Measurements from ENCODE around the gene S100A12.

Gene S100A12

GRCh38 chr1:153357853-153358690 lies 17.3 kb downstream of the S100A12 start, which contains the start of gene S100A9:
Gene S100A9 (plus strand): TSS chr1:153357854. CDS start chr1:153358284, 430 bp downstream.
- Histone ChIP-seq H3K9ac (ENCODE audit: low read length) (no peak within 1 kb of the TSS), H3K4me3 (ENCODE audit: low read depth, low read length) (no peak within 1 kb of the TSS), H3K9me3 (ENCODE audit: control insufficient read depth, insufficient read depth, low read depth, low read length) (no peaks in the 10 kb centered on the region), H3K36me3 (ENCODE audit: control insufficient read depth, insufficient read depth, low read length) (no peaks in the 10 kb centered on the region), H3K27me3 (ENCODE audit: control insufficient read depth, insufficient read depth, low read length) (no peaks in the 10 kb centered on the region), H3K4me1 (ENCODE audit: control insufficient read depth, insufficient read depth, low read length) (no peaks in the 10 kb centered on the region), H3K27ac (ENCODE audit: low read depth, low read length) (no peak within 1 kb of the TSS)

- no peaks in the 10 kb centered on the region for H3K27me3 ChIP-seq (ENCODE audit: control insufficient read depth, insufficient read depth, low read length)
- no peaks in the 10 kb centered on the region for H3K9me3 ChIP-seq (ENCODE audit: control insufficient read depth, insufficient read depth, low read depth, low read length)
- no peaks in the 10 kb centered on the region for H3K36me3 ChIP-seq (ENCODE audit: control insufficient read depth, insufficient read depth, low read length)
- H3K27ac ChIP-seq (ENCODE audit: low read depth, low read length), result no peak overlapping the region
- H3K4me1 ChIP-seq (ENCODE audit: control insufficient read depth, insufficient read depth, low read length), result no peaks in the 10 kb centered on the region
- no peak overlapping the region for H3K4me3 ChIP-seq (ENCODE audit: low read depth, low read length)
- no peak overlapping the region for H3K9ac ChIP-seq (ENCODE audit: low read length)
Observed at GRCh38 chr1:153357076-153357852, 18.2 kb downstream of the S100A12 start.

GRCh38 chr1:153356392-153357075 lies 18.9 kb downstream of the S100A12 start:
- H3K36me3 ChIP-seq (ENCODE audit: control insufficient read depth, insufficient read depth, low read length), result no peaks in the 10 kb centered on the region
- H3K4me1 ChIP-seq (ENCODE audit: control insufficient read depth, insufficient read depth, low read length), result no peaks in the 10 kb centered on the region
- H3K9ac ChIP-seq (ENCODE audit: low read length), result no peak overlapping the region
- no peak overlapping the region for H3K27ac ChIP-seq (ENCODE audit: low read depth, low read length)
- H3K9me3 ChIP-seq (ENCODE audit: control insufficient read depth, insufficient read depth, low read depth, low read length), result no peaks in the 10 kb centered on the region
- no peak overlapping the region for H3K4me3 ChIP-seq (ENCODE audit: low read depth, low read length)
- no peaks in the 10 kb centered on the region for H3K27me3 ChIP-seq (ENCODE audit: control insufficient read depth, insufficient read depth, low read length)

- H3K27ac ChIP-seq (ENCODE audit: low read depth, low read length), result no peak overlapping the region
- no peak overlapping the region for H3K4me3 ChIP-seq (ENCODE audit: low read depth, low read length)
- no peaks in the 10 kb centered on the region for H3K9me3 ChIP-seq (ENCODE audit: control insufficient read depth, insufficient read depth, low read depth, low read length)
- peaks cover 6% of the 10 kb centered on the region; the same call in 1 of the 2 replicates for H3K27me3 ChIP-seq (ENCODE audit: control insufficient read depth, insufficient read depth, low read length)
- H3K9ac ChIP-seq (ENCODE audit: low read length), result no peak overlapping the region
- no peaks in the 10 kb centered on the region for H3K36me3 ChIP-seq (ENCODE audit: control insufficient read depth, insufficient read depth, low read length)
- no peaks in the 10 kb centered on the region for H3K4me1 ChIP-seq (ENCODE audit: control insufficient read depth, insufficient read depth, low read length)
Observed at GRCh38 chr1:153355445-153356071, 19.9 kb downstream of the S100A12 start.

GRCh38 chr1:153354515-153355193 lies 20.8 kb downstream of the S100A12 start:
- no peak overlapping the region for H3K4me3 ChIP-seq (ENCODE audit: low read depth, low read length)

GRCh38 chr1:153353226-153353947 lies 22.0 kb downstream of the S100A12 start:
- Histone ChIP-seq H3K27ac (ENCODE audit: low read depth, low read length) (no peak overlapping the region), H3K9ac (ENCODE audit: low read length) (no peak overlapping the region), H3K36me3 (ENCODE audit: control insufficient read depth, insufficient read depth, low read length) (no peaks in the 10 kb centered on the region), H3K4me1 (ENCODE audit: control insufficient read depth, insufficient read depth, low read length) (no peaks in the 10 kb centered on the region), H3K27me3 (ENCODE audit: control insufficient read depth, insufficient read depth, low read length) (peaks cover 19% of the 10 kb centered on the region; the same call in 1 of the 2 replicates), H3K9me3 (ENCODE audit: control insufficient read depth, insufficient read depth, low read depth, low read length) (no peaks in the 10 kb centered on the region), H3K4me3 (ENCODE audit: low read depth, low read length) (no peak overlapping the region)

More at GRCh38 chr1:153354515-153355193, 20.8 kb downstream of the S100A12 start:
- peaks cover 11% of the 10 kb centered on the region; the same call in 1 of the 2 replicates for H3K27me3 ChIP-seq (ENCODE audit: control insufficient read depth, insufficient read depth, low read length)
- no peaks in the 10 kb centered on the region for H3K9me3 ChIP-seq (ENCODE audit: control insufficient read depth, insufficient read depth, low read depth, low read length)
- H3K27ac ChIP-seq (ENCODE audit: low read depth, low read length), result no peak overlapping the region
- no peaks in the 10 kb centered on the region for H3K4me1 ChIP-seq (ENCODE audit: control insufficient read depth, insufficient read depth, low read length)
- H3K9ac ChIP-seq (ENCODE audit: low read length), result no peak overlapping the region
- no peaks in the 10 kb centered on the region for H3K36me3 ChIP-seq (ENCODE audit: control insufficient read depth, insufficient read depth, low read length)

- H3K4me1 ChIP-seq (ENCODE audit: control insufficient read depth, insufficient read depth, low read length), result no peaks in the 10 kb centered on the region
- H3K27me3 ChIP-seq (ENCODE audit: control insufficient read depth, insufficient read depth, low read length), result peaks cover 19% of the 10 kb centered on the region; the same call in 1 of the 2 replicates
- H3K9ac ChIP-seq (ENCODE audit: low read length), result no peak overlapping the region
- no peaks in the 10 kb centered on the region for H3K36me3 ChIP-seq (ENCODE audit: control insufficient read depth, insufficient read depth, low read length)
- H3K9me3 ChIP-seq (ENCODE audit: control insufficient read depth, insufficient read depth, low read depth, low read length), result no peaks in the 10 kb centered on the region
- no peak overlapping the region for H3K4me3 ChIP-seq (ENCODE audit: low read depth, low read length)
- no peak overlapping the region for H3K27ac ChIP-seq (ENCODE audit: low read depth, low read length)
Observed at GRCh38 chr1:153352523-153352922, 22.9 kb downstream of the S100A12 start.

GRCh38 chr1:153350321-153350957 lies 25.0 kb downstream of the S100A12 start:
- Histone ChIP-seq H3K9ac (ENCODE audit: low read length) (no peak overlapping the region), H3K27me3 (ENCODE audit: control insufficient read depth, insufficient read depth, low read length) (peaks cover 24% of the 10 kb centered on the region; the same call in 1 of the 2 replicates), H3K4me1 (ENCODE audit: control insufficient read depth, insufficient read depth, low read length) (no peaks in the 10 kb centered on the region)

GRCh38 chr1:153349363-153350320 lies 25.8 kb downstream of the S100A12 start:
- Histone ChIP-seq H3K4me3 (ENCODE audit: low read depth, low read length) (no peak overlapping the region), H3K9me3 (ENCODE audit: control insufficient read depth, insufficient read depth, low read depth, low read length) (no peaks in the 10 kb centered on the region), H3K36me3 (ENCODE audit: control insufficient read depth, insufficient read depth, low read length) (no peaks in the 10 kb centered on the region), H3K9ac (ENCODE audit: low read length) (no peak overlapping the region), H3K4me1 (ENCODE audit: control insufficient read depth, insufficient read depth, low read length) (no peaks in the 10 kb centered on the region), H3K27me3 (ENCODE audit: control insufficient read depth, insufficient read depth, low read length) (peaks cover 29% of the 10 kb centered on the region; the same call in 1 of the 2 replicates), H3K27ac (ENCODE audit: low read depth, low read length) (no peak overlapping the region)

More at GRCh38 chr1:153350321-153350957, 25.0 kb downstream of the S100A12 start:
- no peaks in the 10 kb centered on the region for H3K9me3 ChIP-seq (ENCODE audit: control insufficient read depth, insufficient read depth, low read depth, low read length)
- no peak overlapping the region for H3K27ac ChIP-seq (ENCODE audit: low read depth, low read length)
- no peak overlapping the region for H3K4me3 ChIP-seq (ENCODE audit: low read depth, low read length)
- no peaks in the 10 kb centered on the region for H3K36me3 ChIP-seq (ENCODE audit: control insufficient read depth, insufficient read depth, low read length)
